ENCODE results near the gene HTR7.

DNA sequence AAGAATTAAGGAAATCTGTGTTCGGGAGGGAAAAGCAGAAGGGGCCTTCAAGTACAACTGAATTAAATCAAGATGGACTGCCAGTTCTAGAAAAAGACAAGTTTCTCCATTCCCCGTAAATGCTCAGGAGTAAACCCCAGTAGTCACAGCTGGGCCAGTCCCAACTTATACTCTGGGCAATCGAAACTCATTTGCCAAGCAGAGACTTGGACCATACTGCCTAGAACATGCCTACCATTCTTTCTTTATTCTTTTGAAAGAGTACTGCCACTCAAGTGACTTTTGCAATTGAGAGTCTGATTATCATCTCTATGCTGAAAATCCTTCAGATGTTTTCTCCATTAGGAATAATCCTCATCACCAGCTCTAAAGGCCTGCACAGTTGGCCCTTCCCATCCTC, 35.4 kb upstream of the HTR7 start:
- TF ChIP-seq EZH2 (IDR thresholded peaks at IDR 0.05): no peak
- no peak for TF ChIP-seq POLR2AphosphoS5 (IDR thresholded peaks at IDR 0.05; ENCODE audit: borderline replicate concordance, low read depth, low read length)
- no peak for TF ChIP-seq FOXP2 (optimal IDR thresholded peaks at IDR 0.05; ENCODE audit: control extremely low read depth, extremely low read length, insufficient read depth)

Measured in SK-N-MC (cell line).